IMR-90 (cell line): ENCODE results near the gene ARL14EPL. TPM values are rescaled to one million over a fixed set of nuclear protein-coding genes. Genes with fewer than 3 reads are reported as not detected.

ENCODE experiments used
- ATAC-seq: fragments of 200-7000 bp; cut with Tn5 transposase; 2 replicates; pipeline ENCODE4 v1.9.1; 2020; ENCODE audit warnings: low read depth, mild to moderate bottlenecking, moderate library complexity
- BruUV-seq: library from RNA; stranded (reverse); fragments of 400-500 nt; replicated peaks from 2 replicates; lab custom pipeline; 2021; lab: Mats Ljungman, UMichigan
- CTCF ChIA-PET: fragments of 300-600 bp; formaldehyde crosslinking; extraction: SDS; loops from one replicate; lab custom pipeline; 2021; ENCODE audit warnings: antibody characterized with exemption; lab: Yijun Ruan, JAX
- POLR2A ChIA-PET: fragments of 300-600 bp; sonication (Branson Sonifier 250); formaldehyde crosslinking; loops from one replicate; lab custom pipeline; 2022; ENCODE audit warnings: antibody characterized with exemption; ENCODE audit not compliant: unreplicated experiment; lab: Charles Lee
- DNase-seq: peaks from one replicate; pipeline ENCODE4 v3.0.0; 2013
- H2AFZ ChIP-seq: replicated peaks from 2 replicates; pipeline ENCODE3; 2013; ENCODE audit warnings: low read length, mild to moderate bottlenecking; ENCODE audit not compliant: poor library complexity
- H2AK5ac ChIP-seq: 2 replicates; pipeline ENCODE4 v1.6.1; 2013; ENCODE audit warnings: low read depth, low read length, inconsistent platforms
- H2AK9ac ChIP-seq: replicated peaks from 2 replicates; pipeline ENCODE3; 2013; ENCODE audit warnings: mild to moderate bottlenecking, low read depth, low read length, moderate library complexity; ENCODE audit not compliant: poor library complexity
- H2BK120ac ChIP-seq: 2 replicates; pipeline ENCODE4 v1.6.1; 2013; ENCODE audit warnings: low read depth, low read length, inconsistent platforms
- H2BK15ac ChIP-seq: 3 replicates; pipeline ENCODE4 v1.6.1; 2013; ENCODE audit warnings: low read depth, low read length, inconsistent platforms
- H2BK20ac ChIP-seq: 2 replicates; pipeline ENCODE4 v1.6.1; 2013; ENCODE audit warnings: low read depth, mild to moderate bottlenecking, inconsistent platforms, low read length, moderate library complexity
- H2BK5ac ChIP-seq: 2 replicates; pipeline ENCODE4 v1.6.1; 2013; ENCODE audit warnings: mild to moderate bottlenecking, low read depth, low read length, inconsistent platforms; ENCODE audit not compliant: poor library complexity, severe bottlenecking
- H3K14ac ChIP-seq: replicated peaks from 2 replicates; pipeline ENCODE4 v1.6.1; 2013; ENCODE audit warnings: low read depth, low read length, inconsistent platforms
- H3K18ac ChIP-seq: 2 replicates; pipeline ENCODE4 v1.6.1; 2013; ENCODE audit warnings: low read depth, low read length, control low read depth
- H3K23ac ChIP-seq: 2 replicates; pipeline ENCODE4 v1.6.1; 2013; ENCODE audit warnings: low read depth, low read length, inconsistent platforms
- H3K27ac ChIP-seq: 2 replicates; pipeline ENCODE4 v1.5.1; 2013; ENCODE audit warnings: mild to moderate bottlenecking, control low read depth, low read length; ENCODE audit not compliant: insufficient read depth
- H3K27me3 ChIP-seq: 2 replicates; pipeline ENCODE4 v1.6.1; 2013; ENCODE audit warnings: low read length; ENCODE audit not compliant: control insufficient read depth, insufficient read depth
- H3K36me3 ChIP-seq: 2 replicates; pipeline ENCODE4 v1.6.1; 2013; ENCODE audit warnings: low read length, mixed read lengths; ENCODE audit not compliant: control insufficient read depth, insufficient read depth
- H3K4ac ChIP-seq: 2 replicates; pipeline ENCODE4 v1.6.1; 2013; ENCODE audit warnings: low read depth, low read length, inconsistent platforms
- H3K4me1 ChIP-seq: 2 replicates; pipeline ENCODE4 v1.6.1; 2013; ENCODE audit warnings: low read length, mixed read lengths; ENCODE audit not compliant: control insufficient read depth, insufficient read depth
- H3K4me2 ChIP-seq: 2 replicates; pipeline ENCODE4 v1.6.1; 2013; ENCODE audit warnings: low read depth, mild to moderate bottlenecking, control low read depth, low read length, moderate library complexity
- H3K4me3 ChIP-seq: 2 replicates; pipeline ENCODE4 v1.5.1; 2013; ENCODE audit warnings: low read depth, mild to moderate bottlenecking, control low read depth, low read length, moderate library complexity; ENCODE audit not compliant: insufficient read depth
- H3K56ac ChIP-seq: 2 replicates; pipeline ENCODE4 v1.6.1; 2013; ENCODE audit warnings: low read length, inconsistent platforms; ENCODE audit not compliant: insufficient read depth; ENCODE audit errors: extremely low read depth
- H3K79me1 ChIP-seq, 2 experiments: 2 replicates each; pipeline ENCODE4 v1.6.1; 2013; ENCODE audit warnings: low read length in 2 of 2, inconsistent platforms in 1 of 2, low read depth in 1 of 2
- H3K9ac ChIP-seq: 2 replicates; pipeline ENCODE4 v1.6.1; 2013; ENCODE audit warnings: low read depth, low read length, control low read depth
- H3K9me1 ChIP-seq: 2 replicates; pipeline ENCODE4 v1.6.1; 2013; ENCODE audit warnings: low read length, inconsistent platforms; ENCODE audit not compliant: insufficient read depth
- H3K9me3 ChIP-seq: 2 replicates; pipeline ENCODE4 v1.6.1; 2013; ENCODE audit warnings: low read length; ENCODE audit not compliant: control insufficient read depth, insufficient read depth
- H4K20me1 ChIP-seq: 2 replicates; pipeline ENCODE4 v1.6.1; 2013; ENCODE audit warnings: low read length, inconsistent platforms; ENCODE audit not compliant: insufficient read depth
- H4K5ac ChIP-seq: 2 replicates; pipeline ENCODE4 v1.6.1; 2013; ENCODE audit warnings: mild to moderate bottlenecking, low read depth, low read length, control low read depth
- H4K8ac ChIP-seq, 2 experiments: 2 replicates each; pipeline ENCODE4 v1.6.1; 2013; ENCODE audit warnings: low read depth in 2 of 2, low read length in 2 of 2, control low read depth in 1 of 2, inconsistent platforms in 1 of 2
- H4K91ac ChIP-seq: 2 replicates; pipeline ENCODE4 v1.6.1; 2013; ENCODE audit warnings: low read depth, low read length, inconsistent platforms; ENCODE audit not compliant: insufficient read depth
- BHLHE40 ChIP-seq: fragments of 150-350 bp; IDR thresholded peaks from 2 replicates; pipeline ENCODE4 v1.6.1; 2016; ENCODE audit warnings: mild to moderate bottlenecking, low read depth, low read length
- CHD1 ChIP-seq: IDR thresholded peaks from 2 replicates; pipeline ENCODE4 v1.6.1; 2012; ENCODE audit warnings: low read depth, low read length, improper control_type of control experiment
- FOS ChIP-seq: fragments of 150-350 bp; IDR thresholded peaks from 2 replicates; pipeline ENCODE4 v1.6.1; 2016; ENCODE audit warnings: low read depth, low read length
- MAFK ChIP-seq: IDR thresholded peaks from 2 replicates; pipeline ENCODE4 v1.6.1; 2012; ENCODE audit warnings: low read depth, low read length, improper control_type of control experiment
- MAZ ChIP-seq: IDR thresholded peaks from 2 replicates; pipeline ENCODE4 v1.6.1; 2012; ENCODE audit warnings: low read depth, mild to moderate bottlenecking, low read length, improper control_type of control experiment, moderate library complexity, borderline replicate concordance
- MXI1 ChIP-seq: IDR thresholded peaks from 2 replicates; pipeline ENCODE4 v1.6.1; 2012; ENCODE audit warnings: low read depth, mild to moderate bottlenecking, low read length, moderate library complexity, borderline replicate concordance
- NFE2L2 ChIP-seq: fragments of 150-350 bp; IDR thresholded peaks from 2 replicates; pipeline ENCODE4 v1.6.1; 2016; ENCODE audit warnings: low read depth, mild to moderate bottlenecking, low read length
- POLR2A ChIP-seq: IDR thresholded peaks from 2 replicates; pipeline ENCODE4 v1.6.1; 2012; ENCODE audit warnings: mild to moderate bottlenecking, low read depth, low read length
- RAD21 ChIP-seq: IDR thresholded peaks from 2 replicates; pipeline ENCODE4 v1.6.1; 2012; ENCODE audit warnings: low read length, improper control_type of control experiment
- RCOR1 ChIP-seq: IDR thresholded peaks from 2 replicates; pipeline ENCODE4 v1.6.1; 2012; ENCODE audit warnings: mild to moderate bottlenecking, low read length, improper control_type of control experiment; ENCODE audit not compliant: insufficient replicate concordance
- RFX5 ChIP-seq: IDR thresholded peaks from 2 replicates; pipeline ENCODE4 v1.8.0; 2012; ENCODE audit warnings: low read depth, mild to moderate bottlenecking, low read length, moderate library complexity
- SMC3 ChIP-seq: fragments of 150-350 bp; IDR thresholded peaks from 2 replicates; pipeline ENCODE4 v1.6.1; 2016; ENCODE audit warnings: low read depth, mild to moderate bottlenecking, antibody characterized with exemption, low read length, moderate library complexity
- WGBS, 2 experiments: methylation state at CpG; one replicate each; pipeline versions ENCODE4 v1.1.5 to v1.1.7; 2013; ENCODE audit warnings: missing lambda C conversion rate in 2 of 2; ENCODE audit not compliant: insufficient read length in 1 of 2; ENCODE audit errors: extremely low coverage in 2 of 2; 5-methylcytosine and 5-hydroxymethylcytosine counted together
- dilution Hi-C: fragments of 300-500 bp; cut with HindIII; formaldehyde crosslinking; loops from one replicate; pipeline ENCODE4 v1.14.3; 2018; ENCODE audit warnings: low sequenced_read_pairs; ENCODE audit not compliant: unreplicated experiment
- in situ Hi-C: fragments of 300-500 bp; cut with MboI; formaldehyde crosslinking; loops from 3 replicates; pipeline ENCODE4 v1.14.3; 2019; ENCODE audit warnings: low sequenced_read_pairs, inconsistent platforms, mixed read lengths
- intact Hi-C: fragments of 100-400 bp; cut with micrococcal nuclease; formaldehyde crosslinking; loops from 2 replicates; pipeline ENCODE4 v1.10.0; 2022
- polyA plus RNA-seq, 3 experiments: library from polyadenylated mRNA; depleted of rRNA; stranded (reverse); fragments of >200 nt; gene quantifications; 2 replicates each; pipeline ENCODE4 v1.2.3, GENCODE V29; 2012; ENCODE audit warnings: low replicate concordance in 1 of 3
- total RNA-seq: library from RNA; depleted of rRNA; stranded (reverse); fragments of >200 nt; gene quantifications from 2 replicates; pipeline ENCODE4 v1.2.3, GENCODE V29; 2012
- TF ChIP-seq, protein P1 (sequence below): conservative IDR thresholded peaks from 2 replicates; pipeline ENCODE4 v1.5.1; 2012; ENCODE audit warnings: mild to moderate bottlenecking, low read depth, low read length, improper control_type of control experiment
- TF ChIP-seq, protein P2 (sequence below): fragments of 150-350 bp; IDR thresholded peaks from 2 replicates; pipeline ENCODE4 v1.6.1; 2017; ENCODE audit warnings: mild to moderate bottlenecking, antibody characterized with exemption, low read length, low read depth
- TF ChIP-seq, protein P3 (sequence below): fragments of 150-350 bp; IDR thresholded peaks from 2 replicates; pipeline ENCODE4 v1.6.1; 2016; ENCODE audit warnings: low read depth, mild to moderate bottlenecking, low read length, moderate library complexity, borderline replicate concordance

Gene ARL14EPL
- total and polyA plus RNA-seq, 2 of the 4 experiments (the other 2 are of a cell fraction) = not detected

DNA sequence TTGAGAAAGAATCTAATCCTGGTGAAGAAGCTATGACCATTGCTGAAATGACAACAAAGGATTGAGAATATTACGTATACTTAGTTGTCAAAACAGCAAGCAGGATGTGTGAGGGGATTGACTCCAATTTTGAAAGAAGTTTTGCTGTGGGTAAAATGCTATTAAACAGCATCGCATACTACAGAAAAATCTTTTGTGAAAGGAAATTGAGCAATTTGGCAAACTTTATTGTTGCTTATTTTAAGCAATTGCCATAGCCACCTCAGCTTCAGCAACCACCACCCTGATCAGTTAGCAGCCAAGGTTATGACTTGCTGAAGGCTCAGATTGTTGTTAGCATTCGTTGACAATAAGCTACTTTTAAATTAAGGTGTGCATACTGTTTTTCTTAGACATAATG lies 22.5 kb upstream of the ARL14EPL start:
- no peak overlapping the region for H2BK120ac ChIP-seq
- H3K4me3 ChIP-seq = no peak overlapping the region
- no CpG with 5 or more reads among the region's 3 CpGs for WGBS, 2 experiments
- DNase-seq (no peak), ATAC-seq (no peak)
- H4K20me1 ChIP-seq = no peaks in the 10 kb centered on the region
- dilution Hi-C loops = no loop called here
- no peaks in the 10 kb centered on the region for H3K9me3 ChIP-seq
- ChIA-PET POLR2A (no interaction called here), CTCF (no interaction called here)
- no peak overlapping the region for H2BK5ac ChIP-seq
- no TSS peak for BruUV-seq
- H3K23ac ChIP-seq = no peak overlapping the region
- TF ChIP-seq RAD21 (no peak), RFX5 (no peak), FOS (no peak), MAFK (no peak), CHD1 (no peak), SMC3 (no peak), NFE2L2 (no peak), MAZ (no peak), MXI1 (no peak), POLR2A (no peak), BHLHE40 (no peak), RCOR1 (no peak)
- TF ChIP-seq, protein P1, sequence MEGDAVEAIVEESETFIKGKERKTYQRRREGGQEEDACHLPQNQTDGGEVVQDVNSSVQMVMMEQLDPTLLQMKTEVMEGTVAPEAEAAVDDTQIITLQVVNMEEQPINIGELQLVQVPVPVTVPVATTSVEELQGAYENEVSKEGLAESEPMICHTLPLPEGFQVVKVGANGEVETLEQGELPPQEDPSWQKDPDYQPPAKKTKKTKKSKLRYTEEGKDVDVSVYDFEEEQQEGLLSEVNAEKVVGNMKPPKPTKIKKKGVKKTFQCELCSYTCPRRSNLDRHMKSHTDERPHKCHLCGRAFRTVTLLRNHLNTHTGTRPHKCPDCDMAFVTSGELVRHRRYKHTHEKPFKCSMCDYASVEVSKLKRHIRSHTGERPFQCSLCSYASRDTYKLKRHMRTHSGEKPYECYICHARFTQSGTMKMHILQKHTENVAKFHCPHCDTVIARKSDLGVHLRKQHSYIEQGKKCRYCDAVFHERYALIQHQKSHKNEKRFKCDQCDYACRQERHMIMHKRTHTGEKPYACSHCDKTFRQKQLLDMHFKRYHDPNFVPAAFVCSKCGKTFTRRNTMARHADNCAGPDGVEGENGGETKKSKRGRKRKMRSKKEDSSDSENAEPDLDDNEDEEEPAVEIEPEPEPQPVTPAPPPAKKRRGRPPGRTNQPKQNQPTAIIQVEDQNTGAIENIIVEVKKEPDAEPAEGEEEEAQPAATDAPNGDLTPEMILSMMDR = no peak
- TF ChIP-seq, protein P2, sequence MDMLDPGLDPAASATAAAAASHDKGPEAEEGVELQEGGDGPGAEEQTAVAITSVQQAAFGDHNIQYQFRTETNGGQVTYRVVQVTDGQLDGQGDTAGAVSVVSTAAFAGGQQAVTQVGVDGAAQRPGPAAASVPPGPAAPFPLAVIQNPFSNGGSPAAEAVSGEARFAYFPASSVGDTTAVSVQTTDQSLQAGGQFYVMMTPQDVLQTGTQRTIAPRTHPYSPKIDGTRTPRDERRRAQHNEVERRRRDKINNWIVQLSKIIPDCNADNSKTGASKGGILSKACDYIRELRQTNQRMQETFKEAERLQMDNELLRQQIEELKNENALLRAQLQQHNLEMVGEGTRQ = no peak
- TF ChIP-seq, protein P3, sequence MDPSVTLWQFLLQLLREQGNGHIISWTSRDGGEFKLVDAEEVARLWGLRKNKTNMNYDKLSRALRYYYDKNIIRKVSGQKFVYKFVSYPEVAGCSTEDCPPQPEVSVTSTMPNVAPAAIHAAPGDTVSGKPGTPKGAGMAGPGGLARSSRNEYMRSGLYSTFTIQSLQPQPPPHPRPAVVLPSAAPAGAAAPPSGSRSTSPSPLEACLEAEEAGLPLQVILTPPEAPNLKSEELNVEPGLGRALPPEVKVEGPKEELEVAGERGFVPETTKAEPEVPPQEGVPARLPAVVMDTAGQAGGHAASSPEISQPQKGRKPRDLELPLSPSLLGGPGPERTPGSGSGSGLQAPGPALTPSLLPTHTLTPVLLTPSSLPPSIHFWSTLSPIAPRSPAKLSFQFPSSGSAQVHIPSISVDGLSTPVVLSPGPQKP = no peak
- no peak overlapping the region for H2AK9ac ChIP-seq
- intact Hi-C loops = no loop called here
- no peaks in the 10 kb centered on the region for H3K9me1 ChIP-seq
- no peak overlapping the region for H4K91ac ChIP-seq
- no peak overlapping the region for H3K14ac ChIP-seq
- no peak overlapping the region for H2BK15ac ChIP-seq
- H3K4me2 ChIP-seq = no peak overlapping the region
- no peak overlapping the region for H3K4ac ChIP-seq
- H4K8ac ChIP-seq = no peak overlapping the region
- H2AFZ ChIP-seq = no peak overlapping the region
- no peak overlapping the region for H3K18ac ChIP-seq
- H2AK5ac ChIP-seq = no peak overlapping the region
- no peak overlapping the region for H2BK20ac ChIP-seq
- H3K56ac ChIP-seq = no peak overlapping the region
- no peak overlapping the region for H4K5ac ChIP-seq
- no peak overlapping the region for H3K27ac ChIP-seq
- H3K79me1 ChIP-seq = no peaks in the 10 kb centered on the region
- no peaks in the 10 kb centered on the region for H3K36me3 ChIP-seq
- no peak overlapping the region for H3K9ac ChIP-seq
- no peaks in the 10 kb centered on the region for H3K27me3 ChIP-seq
- in situ Hi-C loops = no loop called here
- H3K4me1 ChIP-seq = peaks cover 1% of the 10 kb centered on the region; the same call in 1 of the 2 replicates
